Astrocyte (in vitro differentiated cells and primary cell): Measurements from ENCODE around the gene IL1RL2. TPM values are rescaled to one million over a fixed set of nuclear protein-coding genes. Genes with fewer than 3 reads are reported as not detected.

Source experiments
- DNase-seq: peaks from one replicate; pipeline ENCODE4 v3.0.0-alpha.2; 2010; ENCODE audit warnings: low read depth
- FAIRE-seq: peaks from 2 replicates; lab custom pipeline; 2011; peaks lifted over from hg19 to GRCh38; lab: Jason Lieb, UNC
- H2AFZ ChIP-seq: 2 replicates; pipeline ENCODE4 v1.6.0; 2012; ENCODE audit warnings: low read depth, low read length, inconsistent platforms
- H3K27ac ChIP-seq: 2 replicates; pipeline ENCODE4 v1.5.1; 2011; ENCODE audit warnings: low read depth, low read length, inconsistent platforms
- H3K27me3 ChIP-seq: 2 replicates; pipeline ENCODE4 v1.6.0; 2011; ENCODE audit warnings: low read length, inconsistent platforms; ENCODE audit not compliant: insufficient read depth
- H3K36me3 ChIP-seq: 2 replicates; pipeline ENCODE4 v1.5.1; 2011; ENCODE audit warnings: low read length, inconsistent platforms; ENCODE audit not compliant: insufficient read depth
- H3K4me1 ChIP-seq: 2 replicates; pipeline ENCODE4 v1.5.1; 2011; ENCODE audit warnings: low read length, inconsistent platforms; ENCODE audit not compliant: insufficient read depth
- H3K4me2 ChIP-seq: 2 replicates; pipeline ENCODE4 v1.6.0; 2012; ENCODE audit warnings: low read length, inconsistent platforms
- H3K4me3 ChIP-seq: 2 replicates; pipeline ENCODE4 v1.5.1; 2011; ENCODE audit warnings: low read depth, mild to moderate bottlenecking, low read length, inconsistent platforms; ENCODE audit not compliant: insufficient read depth
- H3K79me2 ChIP-seq: 2 replicates; pipeline ENCODE4 v1.6.0; 2012; ENCODE audit warnings: mild to moderate bottlenecking, low read length, inconsistent platforms; ENCODE audit not compliant: insufficient read depth
- H3K9ac ChIP-seq: 2 replicates; pipeline ENCODE4 v1.6.0; 2012; ENCODE audit warnings: mild to moderate bottlenecking, low read length, inconsistent platforms
- H3K9me3 ChIP-seq: 2 replicates; pipeline ENCODE4 v1.5.1; 2012; ENCODE audit warnings: low read depth, mild to moderate bottlenecking, low read length, inconsistent platforms; ENCODE audit not compliant: insufficient read depth
- H4K20me1 ChIP-seq: 2 replicates; pipeline ENCODE4 v1.6.0; 2012; ENCODE audit warnings: low read length, inconsistent platforms; ENCODE audit not compliant: insufficient read depth
- H3K27ac Mint-ChIP-seq: one replicate; pipeline ENCODE4 v1.8.0; 2021; ENCODE audit warnings: mild to moderate bottlenecking, mixed read lengths; ENCODE audit not compliant: unreplicated experiment
- H3K27me3 Mint-ChIP-seq: one replicate; pipeline ENCODE4 v1.8.0; 2021; ENCODE audit warnings: low read depth, mixed read lengths; ENCODE audit not compliant: unreplicated experiment
- H3K36me3 Mint-ChIP-seq: one replicate; pipeline ENCODE4 v1.8.0; 2021; ENCODE audit warnings: low read depth, mixed read lengths; ENCODE audit not compliant: unreplicated experiment
- H3K4me1 Mint-ChIP-seq: one replicate; pipeline ENCODE4 v1.8.0; 2021; ENCODE audit warnings: low read depth, mixed read lengths; ENCODE audit not compliant: unreplicated experiment
- H3K4me3 Mint-ChIP-seq: one replicate; pipeline ENCODE4 v1.8.0; 2021; ENCODE audit warnings: mild to moderate bottlenecking, moderate library complexity, mixed read lengths; ENCODE audit not compliant: unreplicated experiment
- H3K9me3 Mint-ChIP-seq: one replicate; pipeline ENCODE4 v1.8.0; 2021; ENCODE audit warnings: mild to moderate bottlenecking, mixed read lengths; ENCODE audit not compliant: unreplicated experiment
- EZH2 ChIP-seq: IDR thresholded peaks from 2 replicates; pipeline ENCODE4 v1.6.1; 2012; ENCODE audit warnings: mild to moderate bottlenecking, low read length, inconsistent platforms; ENCODE audit not compliant: insufficient read depth
- total RNA-seq: library from RNA; stranded (reverse); gene quantifications from 2 replicates; pipeline ENCODE4 v1.2.1, GENCODE V29; 2021
- TF ChIP-seq, protein P1 (sequence below): IDR thresholded peaks from 2 replicates; pipeline ENCODE4 v1.5.1; 2011; ENCODE audit warnings: low read depth, mild to moderate bottlenecking, inconsistent platforms, low read length, moderate library complexity; ENCODE audit not compliant: insufficient read depth

Gene IL1RL2
- total RNA-seq, 1 donor from 2014 or later = 0.43 TPM

DNA sequence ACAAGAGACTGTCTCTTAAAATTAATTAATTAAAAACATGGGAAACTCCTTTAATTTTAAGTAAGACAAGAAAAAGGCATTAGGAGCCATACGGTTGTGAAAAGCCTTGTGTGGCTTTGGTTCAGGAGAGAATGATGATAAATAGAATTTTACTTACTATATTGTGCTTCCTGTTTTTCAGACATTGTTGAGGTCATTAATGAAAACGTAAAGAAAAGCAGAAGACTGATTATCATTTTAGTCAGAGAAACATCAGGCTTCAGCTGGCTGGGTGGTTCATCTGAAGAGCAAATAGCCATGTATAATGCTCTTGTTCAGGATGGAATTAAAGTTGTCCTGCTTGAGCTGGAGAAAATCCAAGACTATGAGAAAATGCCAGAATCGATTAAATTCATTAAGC is 10.7 kb upstream of the IL1RL2 start:
- Mint-ChIP-seq H3K4me1 (peaks cover 10% of the 10 kb centered on the region), H3K4me3 (no peak overlapping the region), H3K36me3 (peaks cover 6% of the 10 kb centered on the region), H3K27me3 (no peaks in the 10 kb centered on the region), H3K27ac (no peak overlapping the region), H3K9me3 (no peaks in the 10 kb centered on the region)
- H3K9me3 ChIP-seq = no peaks in the 10 kb centered on the region
- no peak overlapping the region for H3K4me2 ChIP-seq
- no peak overlapping the region for H3K4me3 ChIP-seq
- H3K79me2 ChIP-seq = no peaks in the 10 kb centered on the region
- no peaks in the 10 kb centered on the region for H3K27me3 ChIP-seq
- no peaks in the 10 kb centered on the region for H3K36me3 ChIP-seq
- H3K4me1 ChIP-seq = no peaks in the 10 kb centered on the region
- H3K27ac ChIP-seq = no peak overlapping the region
- H3K9ac ChIP-seq = no peak overlapping the region
- DNase-seq = no peak
- FAIRE-seq = no peak
- no peak for TF ChIP-seq EZH2
- TF ChIP-seq, protein P1, sequence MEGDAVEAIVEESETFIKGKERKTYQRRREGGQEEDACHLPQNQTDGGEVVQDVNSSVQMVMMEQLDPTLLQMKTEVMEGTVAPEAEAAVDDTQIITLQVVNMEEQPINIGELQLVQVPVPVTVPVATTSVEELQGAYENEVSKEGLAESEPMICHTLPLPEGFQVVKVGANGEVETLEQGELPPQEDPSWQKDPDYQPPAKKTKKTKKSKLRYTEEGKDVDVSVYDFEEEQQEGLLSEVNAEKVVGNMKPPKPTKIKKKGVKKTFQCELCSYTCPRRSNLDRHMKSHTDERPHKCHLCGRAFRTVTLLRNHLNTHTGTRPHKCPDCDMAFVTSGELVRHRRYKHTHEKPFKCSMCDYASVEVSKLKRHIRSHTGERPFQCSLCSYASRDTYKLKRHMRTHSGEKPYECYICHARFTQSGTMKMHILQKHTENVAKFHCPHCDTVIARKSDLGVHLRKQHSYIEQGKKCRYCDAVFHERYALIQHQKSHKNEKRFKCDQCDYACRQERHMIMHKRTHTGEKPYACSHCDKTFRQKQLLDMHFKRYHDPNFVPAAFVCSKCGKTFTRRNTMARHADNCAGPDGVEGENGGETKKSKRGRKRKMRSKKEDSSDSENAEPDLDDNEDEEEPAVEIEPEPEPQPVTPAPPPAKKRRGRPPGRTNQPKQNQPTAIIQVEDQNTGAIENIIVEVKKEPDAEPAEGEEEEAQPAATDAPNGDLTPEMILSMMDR = no peak
- H2AFZ ChIP-seq = no peak overlapping the region
- no peaks in the 10 kb centered on the region for H4K20me1 ChIP-seq

DNA sequence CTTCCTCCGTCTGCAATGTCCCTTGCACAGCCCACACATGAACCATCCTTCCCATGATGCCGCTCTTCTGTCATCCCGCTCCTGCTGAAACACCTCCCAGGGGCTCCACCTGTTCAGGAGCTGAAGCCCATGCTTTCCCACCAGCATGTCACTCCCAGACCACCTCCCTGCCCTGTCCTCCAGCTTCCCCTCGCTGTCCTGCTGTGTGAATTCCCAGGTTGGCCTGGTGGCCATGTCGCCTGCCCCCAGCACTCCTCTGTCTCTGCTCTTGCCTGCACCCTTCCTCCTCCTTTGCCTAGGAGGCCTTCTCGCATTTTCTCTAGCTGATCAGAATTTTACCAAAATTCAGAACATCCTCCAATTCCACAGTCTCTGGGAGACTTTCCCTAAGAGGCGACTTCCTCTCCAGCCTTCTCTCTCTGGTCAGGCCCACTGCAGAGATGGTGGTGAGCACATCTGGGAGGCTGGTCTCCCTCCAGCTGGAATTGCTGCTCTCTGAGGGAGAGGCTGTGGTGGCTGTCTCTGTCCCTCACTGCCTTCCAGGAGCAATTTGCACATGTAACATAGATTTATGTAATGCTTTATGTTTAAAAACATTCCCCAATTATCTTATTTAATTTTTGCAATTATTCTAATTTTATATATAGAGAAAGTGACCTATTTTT is 8.9 kb upstream of the IL1RL2 start:
- no peaks in the 10 kb centered on the region for H4K20me1 ChIP-seq
- no peaks in the 10 kb centered on the region for H3K27me3 Mint-ChIP-seq
- FAIRE-seq = no peak
- peaks cover 6% of the 10 kb centered on the region for H3K36me3 Mint-ChIP-seq
- TF ChIP-seq, protein P1 = no peak
- TF ChIP-seq EZH2 = no peak
- no peak overlapping the region for H3K4me3 ChIP-seq
- DNase-seq = no peak
- H3K9ac ChIP-seq = no peak overlapping the region
- no peaks in the 10 kb centered on the region for H3K27me3 ChIP-seq
- no peaks in the 10 kb centered on the region for H3K36me3 ChIP-seq
- no peaks in the 10 kb centered on the region for H3K9me3 ChIP-seq
- H3K79me2 ChIP-seq = no peaks in the 10 kb centered on the region
- no peak overlapping the region for H3K27ac Mint-ChIP-seq
- H2AFZ ChIP-seq = no peak overlapping the region
- H3K9me3 Mint-ChIP-seq = no peaks in the 10 kb centered on the region
- no peak overlapping the region for H3K4me2 ChIP-seq
- H3K27ac ChIP-seq = no peak overlapping the region
- H3K4me1 Mint-ChIP-seq = peaks cover 10% of the 10 kb centered on the region
- H3K4me1 ChIP-seq = no peaks in the 10 kb centered on the region
- no peak overlapping the region for H3K4me3 Mint-ChIP-seq

DNA sequence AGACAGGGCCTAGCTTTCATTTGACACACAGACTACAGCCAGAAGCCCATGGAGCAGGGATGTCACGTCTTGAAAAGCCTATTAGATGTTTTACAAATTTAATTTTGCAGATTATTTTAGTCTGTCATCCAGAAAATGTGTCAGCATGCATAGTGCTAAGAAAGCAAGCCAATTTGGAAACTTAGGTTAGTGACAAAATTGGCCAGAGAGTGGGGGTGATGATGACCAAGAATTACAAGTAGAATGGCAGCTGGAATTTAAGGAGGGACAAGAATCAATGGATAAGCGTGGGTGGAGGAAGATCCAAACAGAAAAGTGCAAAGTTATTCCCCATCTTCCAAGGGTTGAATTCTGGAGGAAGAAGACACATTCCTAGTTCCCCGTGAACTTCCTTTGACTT is 7.8 kb upstream of the IL1RL2 start:
- H3K27ac Mint-ChIP-seq = no peak overlapping the region
- FAIRE-seq = no peak
- Histone ChIP-seq H3K4me1 (no peaks in the 10 kb centered on the region), H3K9ac (no peak overlapping the region), H4K20me1 (no peaks in the 10 kb centered on the region), H3K4me2 (no peak overlapping the region), H3K9me3 (no peaks in the 10 kb centered on the region), H2AFZ (no peak overlapping the region), H3K27me3 (no peaks in the 10 kb centered on the region), H3K79me2 (no peaks in the 10 kb centered on the region), H3K36me3 (no peaks in the 10 kb centered on the region), H3K4me3 (no peak overlapping the region), H3K27ac (no peak overlapping the region)
- TF ChIP-seq EZH2 = no peak
- TF ChIP-seq, protein P1 = no peak
- H3K4me3 Mint-ChIP-seq = no peak overlapping the region
- H3K9me3 Mint-ChIP-seq = no peaks in the 10 kb centered on the region
- no peak for DNase-seq
- peaks cover 10% of the 10 kb centered on the region for H3K4me1 Mint-ChIP-seq
- peaks cover 6% of the 10 kb centered on the region for H3K36me3 Mint-ChIP-seq
- H3K27me3 Mint-ChIP-seq = no peaks in the 10 kb centered on the region
